HG03064 (cell line): ENCODE results near the gene KRTAP12-2.
"Not testable (repeated sequence)": the region's sequence is repeated elsewhere in the genome, so short reads cannot be mapped to it uniquely, and the experiment has no call there.

Experiments used
- ATAC-seq: cut with Tn5 transposase; IDR thresholded peaks from one replicate; pipeline ENCODE4 v1.9.1; 2021; ENCODE audit warnings: low read depth; ENCODE audit not compliant: unreplicated experiment

KRTAP12-2 gene

DNA sequence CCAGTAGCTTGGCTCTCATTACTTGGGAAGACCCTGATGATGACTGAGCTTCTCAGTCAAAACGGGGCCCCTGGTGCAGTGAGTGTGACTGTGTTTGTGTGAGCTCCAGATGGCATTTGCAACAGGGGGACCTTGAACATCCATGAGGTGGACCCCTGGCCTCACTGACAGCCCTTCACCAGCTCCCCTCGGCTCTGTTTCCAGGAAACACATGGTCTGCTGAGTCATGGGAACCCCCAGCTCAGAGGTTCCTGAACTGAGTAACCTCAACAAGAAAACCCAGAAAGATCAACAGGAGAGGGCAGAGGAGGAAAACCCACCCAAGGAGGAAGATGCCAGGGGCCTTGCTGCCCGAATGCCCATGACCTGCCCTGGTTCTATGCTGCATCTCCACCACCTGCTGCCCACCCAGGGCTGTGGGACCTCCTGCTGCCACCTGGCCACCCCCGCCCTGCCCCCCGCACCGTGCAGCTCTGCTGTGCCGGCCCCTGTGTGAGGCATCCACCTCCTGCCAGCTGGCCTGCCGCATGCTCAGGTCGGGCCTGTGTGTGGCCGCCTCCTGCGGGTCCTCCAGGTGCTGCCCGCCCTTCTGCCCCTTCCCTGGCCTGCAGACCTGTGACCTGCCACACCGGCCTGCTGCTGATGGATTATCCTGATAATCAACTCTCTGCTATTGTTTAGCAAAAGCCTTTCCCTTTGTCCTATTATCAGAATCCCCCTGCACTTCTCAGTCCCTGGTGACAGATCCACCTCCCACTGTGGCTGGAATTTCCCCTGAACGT is 19.5 kb upstream of the KRTAP12-2 start:
- ATAC-seq, result no peak

DNA sequence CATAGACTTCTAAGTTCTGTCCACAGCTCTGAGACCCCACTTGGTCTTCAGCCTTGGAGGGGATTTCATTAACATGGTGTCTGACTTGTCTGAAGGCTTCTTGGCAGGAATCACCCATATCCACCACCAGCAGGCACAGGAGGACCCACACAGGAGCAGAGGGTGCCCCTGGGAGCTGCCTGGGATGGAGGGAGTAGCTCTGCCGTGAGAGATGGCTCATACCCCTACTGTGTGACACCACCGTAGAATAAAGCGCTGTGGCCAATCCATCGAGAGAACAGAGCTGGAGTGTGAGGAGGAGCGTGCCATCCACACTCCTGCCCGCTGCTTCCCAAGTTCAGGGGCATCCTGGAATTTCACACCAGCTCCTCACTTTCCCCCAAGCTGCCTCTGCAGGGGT is 18.3 kb upstream of the KRTAP12-2 start:
- ATAC-seq, result not testable (repeated sequence)

DNA sequence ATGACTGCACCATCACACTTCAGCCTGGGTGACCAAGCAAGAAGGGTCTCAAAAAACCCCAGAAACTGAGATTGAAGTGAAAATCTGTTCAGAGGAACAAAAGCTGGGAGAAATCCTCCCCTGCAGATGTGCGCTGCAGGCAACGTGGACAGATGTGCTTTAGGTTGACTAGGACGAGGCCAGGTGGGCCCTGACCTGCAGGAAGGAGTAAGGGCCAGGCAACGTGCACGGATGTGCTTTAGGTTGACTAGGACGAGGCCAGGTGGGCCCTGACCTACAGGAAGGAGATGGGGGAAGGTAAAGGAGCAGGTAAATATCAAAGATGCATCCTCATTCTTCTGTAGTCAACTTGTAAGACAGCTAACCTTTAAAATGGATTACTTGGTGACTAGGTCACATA is 17.8 kb upstream of the KRTAP12-2 start:
- ATAC-seq, result no peak

DNA sequence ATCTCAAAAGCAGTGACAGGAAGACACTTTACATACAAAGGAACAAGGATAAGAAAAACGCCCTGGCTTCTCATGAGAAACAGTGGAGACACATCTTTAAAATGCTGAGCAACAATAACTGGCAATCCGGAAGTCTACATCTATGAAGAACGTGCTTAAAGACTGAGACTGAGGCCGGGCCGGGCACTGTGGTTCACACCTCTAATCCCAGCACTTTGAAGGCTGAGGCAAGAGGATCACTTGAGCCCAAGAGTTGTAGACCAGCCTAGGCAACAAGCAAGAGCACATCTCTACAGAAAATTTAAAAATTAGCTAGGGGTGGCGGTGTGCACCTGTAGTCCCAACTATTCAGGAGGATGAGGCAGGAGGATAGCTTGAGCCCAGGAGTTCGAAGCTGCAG is 17.4 kb upstream of the KRTAP12-2 start:
- ATAC-seq, result no peak

DNA sequence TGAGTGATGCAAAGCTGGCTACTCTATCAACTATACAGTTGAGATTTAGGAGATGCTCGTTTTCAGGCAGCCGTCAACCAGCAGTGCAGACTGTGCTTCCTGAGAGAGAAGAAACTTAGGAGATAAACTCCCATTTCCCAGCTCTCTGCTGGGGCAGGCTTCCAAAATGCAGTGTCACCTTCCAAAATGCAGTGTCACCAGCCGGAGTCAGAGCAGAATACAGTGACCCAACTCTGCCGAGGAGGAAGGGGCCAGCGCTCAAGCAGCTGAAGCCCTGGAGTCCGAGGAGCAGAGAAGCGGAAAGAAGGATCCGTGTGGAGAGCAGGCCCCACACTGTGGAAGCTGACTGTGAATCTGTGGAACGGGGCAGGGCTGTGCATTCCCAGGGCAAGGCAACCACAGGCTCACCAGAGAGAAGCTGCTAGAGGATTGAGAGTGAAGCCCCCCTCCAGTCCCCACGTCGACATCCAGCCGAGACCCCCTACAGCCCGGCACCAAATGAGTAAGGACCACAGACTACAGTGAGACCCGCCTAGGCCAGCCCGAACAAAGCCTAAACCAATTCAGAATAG is 15.9 kb upstream of the KRTAP12-2 start:
- ATAC-seq, result no peak

DNA sequence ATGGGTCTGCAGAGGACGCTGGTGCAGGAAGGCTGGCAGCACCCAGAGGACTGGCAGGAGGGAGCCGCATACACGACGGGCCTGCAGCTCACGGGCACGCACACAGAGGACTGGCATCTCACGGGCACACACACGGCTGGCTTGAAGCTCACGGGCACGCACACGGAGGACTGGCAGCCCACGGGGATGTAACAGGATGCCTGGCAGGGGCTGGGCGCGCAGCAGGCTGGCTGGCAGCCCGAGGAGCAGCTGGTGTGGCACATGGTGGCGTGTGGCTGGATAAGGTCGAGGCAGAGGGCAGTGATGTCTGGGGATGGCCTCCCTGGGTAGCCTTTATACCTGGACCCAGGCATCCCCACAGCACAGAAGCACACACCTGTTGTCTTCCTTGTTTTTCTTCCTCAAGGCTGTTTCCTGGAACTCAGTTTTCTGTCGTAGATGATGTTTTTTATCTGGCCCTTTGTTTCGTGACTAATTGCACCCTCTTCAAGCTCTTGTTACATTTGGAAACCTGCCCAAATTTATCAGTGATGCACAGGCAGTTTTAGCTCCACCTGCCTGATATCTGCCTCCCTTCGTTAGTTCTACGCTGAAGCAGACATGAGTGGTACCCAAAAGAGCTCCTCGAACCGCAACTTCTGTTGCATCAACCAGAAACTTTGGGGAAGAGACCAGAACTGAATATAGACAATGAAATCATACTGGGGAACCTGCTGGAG is 15.3 kb upstream of the KRTAP12-2 start, which contains the start of gene KRTAP12-1:
Gene KRTAP12-1, minus strand, starts transcription at position 303 of the 719 bp plus-strand sequence. Its CDS starts 40 bp downstream, at position 263.
- no peak for ATAC-seq

DNA sequence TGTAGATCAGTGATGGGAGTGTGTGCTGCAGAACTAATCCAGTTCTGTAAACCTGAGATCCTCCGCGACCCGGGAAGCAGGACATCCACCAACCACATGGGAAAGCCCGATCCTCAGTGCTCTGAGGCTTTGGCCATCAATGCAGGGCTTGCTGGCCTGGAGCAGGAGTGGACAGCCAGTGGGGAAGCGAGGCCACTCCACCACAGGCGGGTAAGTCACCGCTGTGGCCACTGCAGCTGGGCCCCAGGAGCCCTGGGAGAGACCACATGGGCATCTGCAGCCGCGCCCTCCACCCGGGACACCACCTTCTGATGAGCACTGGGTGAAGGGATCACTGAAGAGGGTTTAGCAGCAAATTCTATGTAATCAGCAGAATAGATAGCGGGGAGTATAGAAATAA is 14.4 kb upstream of the KRTAP12-2 start:
- ATAC-seq, result no peak

DNA sequence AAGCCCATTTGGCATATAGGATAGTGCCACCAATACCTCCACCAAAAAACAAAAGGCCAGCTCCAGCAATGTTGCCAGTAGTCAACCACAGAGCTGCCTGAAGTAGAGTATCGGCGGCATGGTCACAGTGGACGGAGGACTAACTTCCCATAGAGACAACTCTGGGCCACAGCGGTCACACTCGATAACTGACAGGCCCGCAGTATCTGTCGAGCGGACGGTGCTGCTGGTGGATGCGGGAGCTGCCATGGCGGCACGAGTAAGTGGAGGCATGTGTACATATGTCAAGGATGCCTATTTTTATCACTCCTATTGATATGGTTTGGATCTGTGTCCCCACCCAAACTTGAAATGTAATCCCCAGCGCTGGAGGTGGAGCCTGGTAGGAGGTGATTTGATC is 11.2 kb upstream of the KRTAP12-2 start:
- ATAC-seq, result no peak

DNA sequence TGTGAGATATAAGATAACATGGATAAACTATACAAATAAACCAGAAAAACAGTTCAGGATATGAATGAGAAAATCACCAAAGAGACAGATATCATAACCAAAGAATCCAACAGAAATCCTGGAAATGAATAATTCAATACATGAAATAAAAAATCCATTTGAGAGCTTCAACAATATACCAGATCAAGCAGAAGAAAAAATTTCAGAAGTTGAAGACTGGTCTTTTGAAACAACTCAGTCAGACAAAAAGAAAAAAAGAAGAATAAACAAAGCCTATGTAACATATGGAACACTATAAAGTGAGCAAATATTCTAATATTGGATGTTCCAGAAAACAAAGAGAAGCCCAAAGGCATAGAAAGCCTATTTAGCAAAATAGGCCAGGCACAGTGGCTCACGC is 5.2 kb upstream of the KRTAP12-2 start:
- ATAC-seq, result no peak

DNA sequence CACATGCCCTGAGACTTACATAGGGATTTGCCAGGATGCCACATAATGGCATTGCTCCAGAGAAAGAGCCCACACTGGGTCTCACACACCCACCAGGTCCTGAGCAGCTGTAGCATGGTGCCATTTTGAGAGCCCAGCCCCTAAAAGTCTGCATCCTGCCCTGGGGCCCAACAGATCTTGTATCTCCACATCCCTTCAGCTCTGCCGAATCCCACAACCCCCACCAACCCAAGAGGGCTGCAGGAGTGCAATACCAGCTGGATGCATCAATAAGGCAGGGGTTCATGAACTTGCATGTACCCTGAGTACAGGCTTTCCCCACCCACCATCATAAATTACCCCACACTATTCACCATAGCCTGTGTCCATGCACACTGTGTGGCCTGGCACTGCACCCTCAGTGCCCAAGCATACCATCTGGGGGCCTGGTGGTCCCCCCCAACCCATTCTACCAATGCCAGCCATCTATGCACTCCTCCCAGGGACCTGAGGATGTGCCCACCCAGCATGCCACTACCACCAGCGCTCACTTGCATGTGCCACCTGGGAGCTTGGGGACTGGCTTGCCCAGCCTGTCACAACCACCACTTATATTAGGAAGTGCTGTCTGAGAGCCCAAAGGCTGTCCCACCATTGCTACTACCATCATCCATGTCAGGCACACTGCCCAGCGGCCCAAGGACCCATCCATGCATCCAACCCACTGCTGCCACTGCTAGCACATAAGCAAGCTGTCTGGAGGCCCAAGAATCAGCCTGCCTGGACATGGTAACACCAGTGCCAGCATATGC is 4.1 kb upstream of the KRTAP12-2 start:
- ATAC-seq, result no peak

DNA sequence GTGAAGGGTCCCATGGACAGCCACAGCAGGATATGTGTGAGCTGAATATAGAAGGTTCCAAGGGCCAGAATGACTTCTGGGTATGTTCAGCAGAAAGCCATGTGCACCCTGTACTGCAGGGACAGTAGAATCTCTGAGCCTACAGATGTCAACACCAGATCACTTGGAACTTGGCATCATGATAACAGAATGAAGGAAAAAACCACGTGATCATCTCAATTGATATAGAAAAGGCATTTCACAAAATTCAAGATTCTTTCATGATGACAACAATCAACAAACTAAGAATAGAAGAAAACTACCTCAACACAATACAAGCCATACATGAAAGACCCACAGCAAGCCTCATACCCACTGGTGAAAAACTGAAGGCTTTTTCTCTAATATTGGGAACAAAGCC is 885 bp upstream of the KRTAP12-2 start:
- no peak for ATAC-seq

DNA sequence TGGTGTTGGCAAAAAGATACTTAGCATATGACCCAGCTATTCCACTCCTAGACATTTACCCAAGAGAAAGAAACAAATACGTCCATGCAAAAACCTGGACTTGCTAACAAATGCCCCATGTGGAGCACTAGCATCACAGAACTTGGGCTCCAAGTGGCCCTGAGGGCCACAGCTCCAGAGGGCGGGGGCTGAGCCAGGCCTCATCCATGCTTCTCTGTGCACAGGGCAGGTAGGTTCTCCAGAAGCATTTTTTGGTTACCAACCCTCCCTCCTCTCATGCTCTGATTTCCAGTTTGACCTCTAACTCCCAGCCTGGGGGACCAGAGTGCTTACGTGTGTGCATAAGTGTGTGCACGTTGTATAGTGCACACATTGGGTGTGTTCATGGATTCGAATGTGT is 2.0 kb downstream of the KRTAP12-2 start:
- no peak for ATAC-seq

DNA sequence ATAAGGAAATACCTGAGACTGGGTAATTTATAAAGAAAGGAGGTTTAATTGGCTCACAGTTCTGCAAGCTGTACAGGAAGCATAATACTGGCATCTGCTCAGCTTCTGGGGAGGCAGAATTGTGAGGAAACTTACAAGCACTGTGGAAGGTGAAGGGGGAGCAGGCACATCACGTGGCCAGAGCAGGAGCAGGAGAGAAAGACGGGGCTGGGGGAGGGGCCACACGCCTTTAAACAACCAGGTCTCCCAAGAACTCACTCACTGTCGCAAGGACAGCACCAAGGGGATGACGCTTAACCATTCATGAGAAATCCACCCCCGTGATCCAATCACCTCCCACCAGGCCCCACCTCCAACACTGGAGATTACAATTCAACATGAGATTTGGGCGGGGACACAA is 5.2 kb downstream of the KRTAP12-2 start:
- not testable (repeated sequence) for ATAC-seq

DNA sequence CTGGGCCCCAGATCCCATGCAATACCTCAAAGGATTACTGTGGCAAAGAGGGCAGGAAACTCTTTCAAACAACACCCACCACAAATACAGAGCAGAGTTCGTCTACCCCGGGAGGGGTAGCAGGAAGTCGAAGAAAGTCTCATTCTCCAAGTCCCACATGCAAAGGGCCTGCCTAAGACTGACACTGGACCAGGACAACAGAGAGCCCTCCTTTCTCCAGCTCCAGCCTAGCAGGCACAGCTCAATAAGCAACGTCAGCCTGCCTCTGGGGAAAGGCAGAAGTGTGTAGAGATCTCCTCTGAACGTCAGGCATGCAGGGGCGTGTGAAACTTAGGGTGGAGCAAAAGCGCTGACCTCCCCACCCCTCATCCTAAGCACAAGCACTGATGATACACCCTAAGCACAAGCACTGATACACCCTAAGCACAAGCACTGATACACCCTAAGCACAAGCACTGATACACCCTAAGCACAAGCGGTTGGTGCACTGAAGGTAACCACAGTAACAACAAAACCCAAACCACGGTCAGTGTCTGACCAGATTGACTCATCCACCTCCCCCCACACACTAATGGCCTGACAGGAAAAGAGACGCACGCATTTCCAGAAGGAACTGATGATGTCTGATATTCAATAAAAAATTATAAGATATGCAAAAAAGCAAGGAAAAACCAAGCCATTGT is 7.7 kb downstream of the KRTAP12-2 start:
- no peak for ATAC-seq

DNA sequence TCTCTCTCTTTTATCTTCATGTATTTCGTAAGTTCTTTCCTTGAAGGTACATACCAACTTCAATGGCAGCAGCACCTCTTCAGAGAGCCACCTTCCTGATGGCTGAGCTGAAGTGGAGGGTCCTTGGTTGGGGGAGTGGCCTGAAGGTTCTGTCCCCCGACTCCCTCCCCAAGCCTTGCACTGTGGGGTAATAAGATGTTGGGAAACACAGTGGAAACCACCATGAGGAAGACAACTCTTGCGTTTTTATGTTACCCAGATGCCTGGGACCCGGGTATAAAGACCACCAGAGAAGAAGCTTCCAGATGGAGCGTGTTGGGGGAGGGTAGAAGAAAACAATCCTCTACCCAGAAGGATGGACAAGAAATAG is 8.2 kb downstream of the KRTAP12-2 start:
- no peak for ATAC-seq

DNA sequence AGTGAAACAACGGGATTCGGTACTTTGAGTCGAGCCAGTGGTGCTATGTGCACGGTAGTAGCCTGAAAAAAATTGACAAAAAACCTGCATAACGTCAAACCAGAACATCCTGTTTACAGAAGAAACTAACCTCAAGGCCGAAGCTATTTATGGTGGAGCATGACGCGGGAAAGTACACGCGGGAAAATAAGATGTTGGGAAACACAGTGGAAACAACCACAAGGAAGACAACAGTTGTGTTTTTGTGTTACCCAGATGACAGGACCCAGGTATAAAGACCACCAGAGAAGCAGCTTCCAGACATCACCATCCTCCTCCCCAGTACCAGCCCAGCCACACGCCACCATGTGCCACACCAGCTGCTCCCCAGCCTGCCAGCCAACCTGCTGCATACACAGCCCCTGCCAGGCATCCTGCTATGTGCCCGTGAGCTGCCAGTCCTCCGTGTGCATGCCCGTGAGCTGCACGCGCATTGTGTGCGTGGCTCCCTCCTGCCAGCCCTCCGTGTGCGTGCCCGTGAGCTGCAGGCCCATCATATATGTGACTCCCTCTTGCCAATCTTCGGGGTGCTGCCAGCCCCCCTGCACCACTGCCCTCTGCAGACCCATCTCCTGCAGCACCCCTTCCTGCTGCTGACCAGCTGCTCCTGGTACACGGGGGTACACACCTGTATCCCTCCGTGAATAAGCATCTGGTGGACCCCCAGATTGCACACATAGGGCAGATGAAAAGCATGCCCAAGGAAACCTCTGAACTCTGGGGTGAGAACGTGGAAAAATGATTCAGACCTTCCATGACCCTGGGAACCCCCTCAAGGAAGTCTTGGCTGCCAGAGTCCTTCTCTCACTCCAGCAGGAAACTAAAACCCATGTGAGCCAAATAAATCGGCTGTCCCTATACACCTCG is 8.8 kb downstream of the KRTAP12-2 start, which contains the start of gene KRTAP12-3:
Gene KRTAP12-3, plus strand, starts transcription at position 298 of the 906 bp plus-strand sequence. Its CDS starts 48 bp downstream, at position 346.
- ATAC-seq, result no peak

DNA sequence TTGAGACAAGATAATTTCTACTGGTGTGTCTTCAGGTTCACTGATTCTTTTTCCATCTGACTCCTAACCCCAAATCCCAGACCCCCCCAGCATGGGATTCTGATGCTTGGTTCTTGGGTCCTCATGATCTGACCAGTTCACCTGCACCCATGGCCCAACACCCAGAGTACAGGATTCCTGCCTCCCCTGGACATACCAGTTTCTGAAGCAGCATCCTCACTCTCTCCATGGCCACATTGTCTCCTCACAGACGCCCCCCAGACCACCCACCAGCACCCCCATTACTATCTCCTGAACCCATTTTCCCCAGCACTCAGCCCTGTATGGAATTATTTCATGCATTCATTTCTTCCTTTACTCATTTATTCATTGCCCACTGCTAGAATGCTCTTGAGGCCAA is 9.9 kb downstream of the KRTAP12-2 start:
- ATAC-seq, result no peak

DNA sequence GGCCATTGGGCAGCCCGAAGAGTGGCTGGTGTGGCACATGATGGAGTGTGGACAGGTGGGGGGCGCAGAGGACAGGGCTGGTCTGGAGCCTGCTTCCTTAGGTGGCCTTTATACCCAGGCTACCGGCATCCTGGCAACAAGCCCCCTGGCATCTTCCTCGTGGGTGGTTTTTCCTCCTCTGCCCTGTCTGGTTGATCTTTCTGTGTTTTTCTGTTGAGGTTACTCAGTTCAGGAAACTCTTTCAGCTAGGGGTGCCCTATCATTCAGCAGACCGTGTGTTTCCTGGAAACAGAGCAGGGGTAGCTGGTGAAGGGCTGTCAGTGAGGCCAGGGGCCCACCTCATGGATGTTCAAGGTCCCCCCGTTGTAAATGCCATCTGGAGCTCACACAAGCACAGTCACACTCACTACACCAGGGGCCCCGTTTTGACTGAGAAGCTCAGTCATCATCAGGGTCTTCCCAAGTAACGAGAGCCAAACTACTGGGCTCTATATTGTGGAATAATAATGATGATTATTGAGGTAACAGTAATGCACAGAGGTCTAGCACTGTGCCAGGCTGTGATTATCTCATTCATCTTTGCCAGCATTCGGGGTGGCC is 12.1 kb downstream of the KRTAP12-2 start, which contains the start of gene KRTAP12-4:
Gene KRTAP12-4, minus strand, starts transcription at position 84 of the 600 bp plus-strand sequence. Its CDS starts 45 bp downstream, at position 39.
- ATAC-seq, result no peak
